ENCODE results near the gene CDC25B.
A peak's percentile ranks its signal among the peaks of the same experiment; 100 is the strongest.
"Not testable (repeated sequence)": the region's sequence is repeated elsewhere in the genome, so short reads cannot be mapped to it uniquely, and the experiment has no call there.

Gene CDC25B

DNA sequence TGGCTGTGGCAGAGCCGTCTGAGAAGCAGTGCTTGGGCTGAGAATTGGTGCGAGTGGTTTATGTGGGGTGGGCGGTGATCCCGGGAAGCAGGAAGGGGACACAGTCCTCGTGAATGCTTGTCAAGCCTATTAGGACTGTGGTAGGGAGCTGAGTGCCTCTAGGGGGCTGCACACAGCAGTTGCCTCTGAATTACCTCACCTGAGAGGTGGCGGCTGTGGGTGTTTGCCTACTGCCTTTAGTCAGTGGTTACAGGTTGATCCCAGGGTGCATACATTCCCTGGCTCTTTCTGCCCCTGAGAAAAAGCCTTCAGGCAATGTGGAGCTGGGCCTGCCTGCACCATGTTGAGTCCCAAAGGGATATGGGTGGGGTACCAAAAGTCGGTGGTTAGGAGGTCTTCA, 29.4 kb downstream of the CDC25B start:
- Mint-ChIP-seq H3K4me3 (no peak overlapping the region), H3K9me3 (no peaks in the 10 kb centered on the region), H3K27me3 (no peaks in the 10 kb centered on the region), H3K4me1 (peaks cover 13% of the 10 kb centered on the region), H3K36me3 (peaks cover 29% of the 10 kb centered on the region), H3K27ac (no peak overlapping the region)
- CTCF ChIA-PET: interaction anchor here (0.6 kb wide), 1 partner anchor 71 kb away, joined by 3 read pairs; no protein-coding TSS in a partner anchor
- DNase-seq: no peak

DNA sequence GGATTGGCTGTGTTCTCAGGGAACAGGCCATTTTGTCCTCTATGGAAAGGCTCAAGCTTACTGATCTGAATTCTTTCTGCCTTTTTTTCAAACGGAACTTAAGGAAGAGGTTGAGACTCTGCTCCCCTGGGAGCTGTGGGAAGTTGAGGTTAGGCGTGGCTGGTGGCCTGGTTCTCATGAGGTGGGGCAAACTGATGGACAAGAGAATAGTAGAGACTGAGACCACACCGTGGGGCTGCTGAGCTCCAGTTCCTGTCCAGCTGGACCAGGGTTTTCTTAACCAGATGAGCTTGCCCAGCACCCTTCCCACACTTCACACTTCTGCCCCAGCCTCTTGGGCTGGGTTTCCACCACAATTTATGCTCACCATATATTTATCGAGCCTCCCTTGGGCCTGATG, 30.3 kb downstream of the CDC25B start:
- Mint-ChIP-seq H3K4me3 (no peak overlapping the region), H3K4me1 (peaks cover 6% of the 10 kb centered on the region), H3K9me3 (no peaks in the 10 kb centered on the region), H3K36me3 (peaks cover 26% of the 10 kb centered on the region), H3K27ac (no peak overlapping the region), H3K27me3 (no peaks in the 10 kb centered on the region)
- DNase-seq: no peak
- CTCF ChIA-PET: interaction anchor here (1.1 kb wide), 1 partner anchor 29 kb away, joined by 3 read pairs; no protein-coding TSS in a partner anchor

DNA sequence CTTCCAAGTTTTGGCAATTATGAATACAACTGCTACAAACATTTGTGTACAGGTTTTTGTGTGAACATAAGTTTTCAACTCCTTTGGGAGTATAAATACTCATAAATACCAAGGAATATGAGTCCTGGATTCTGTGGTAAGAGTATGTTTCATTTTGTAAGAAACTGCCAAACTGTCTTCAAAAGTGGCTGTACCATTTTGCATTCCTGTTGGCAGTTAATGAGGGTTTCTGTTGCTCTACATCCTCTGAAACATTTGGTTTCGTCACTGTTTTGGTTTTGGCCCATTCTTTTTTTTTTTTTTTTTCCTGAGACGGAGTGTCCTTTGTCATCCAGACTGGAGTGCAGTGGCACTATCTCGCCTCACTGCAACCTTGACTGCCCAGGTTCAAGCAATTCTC, 32.7 kb downstream of the CDC25B start:
- DNase-seq: no peak
- H3K27me3 Mint-ChIP-seq: no peaks in the 10 kb centered on the region
- no peaks in the 10 kb centered on the region for H3K9me3 Mint-ChIP-seq
- no peak overlapping the region for H3K27ac Mint-ChIP-seq
- no peaks in the 10 kb centered on the region for H3K4me1 Mint-ChIP-seq
- no peak overlapping the region for H3K4me3 Mint-ChIP-seq
- CTCF ChIA-PET: interaction anchor here (0.7 kb wide), 1 partner anchor 228 kb away, joined by 3 read pairs; no protein-coding TSS in a partner anchor
- H3K36me3 Mint-ChIP-seq: peaks cover 18% of the 10 kb centered on the region

- CTCF ChIA-PET: interaction anchor here (1.3 kb wide), 1 partner anchor 9 kb away, joined by 4 read pairs; no protein-coding TSS in a partner anchor
- H3K4me1 Mint-ChIP-seq, H3K9me3 Mint-ChIP-seq, H3K4me3 Mint-ChIP-seq, H3K27ac Mint-ChIP-seq, DNase-seq, H3K27me3 Mint-ChIP-seq: not testable (repeated sequence)
- H3K36me3 Mint-ChIP-seq: peaks cover 16% of the 10 kb centered on the region
Observed at GRCh38 chr20:3829891-3830290, 33.8 kb downstream of the CDC25B start.

GRCh38 chr20:3836132-3836531, 40.0 kb downstream of the CDC25B start:
- CTCF ChIA-PET: interaction anchor here (2.0 kb wide), 1 partner anchor 16 kb away, joined by 9 read pairs; the partner anchor contains the start of gene AP5S1
- Mint-ChIP-seq H3K4me1 (peaks cover 21% of the 10 kb centered on the region), H3K27me3 (no peaks in the 10 kb centered on the region), H3K9me3 (no peaks in the 10 kb centered on the region), H3K27ac (no peak overlapping the region), H3K36me3 (no peaks in the 10 kb centered on the region), H3K4me3 (no peak overlapping the region)
- no peak for DNase-seq

DNA sequence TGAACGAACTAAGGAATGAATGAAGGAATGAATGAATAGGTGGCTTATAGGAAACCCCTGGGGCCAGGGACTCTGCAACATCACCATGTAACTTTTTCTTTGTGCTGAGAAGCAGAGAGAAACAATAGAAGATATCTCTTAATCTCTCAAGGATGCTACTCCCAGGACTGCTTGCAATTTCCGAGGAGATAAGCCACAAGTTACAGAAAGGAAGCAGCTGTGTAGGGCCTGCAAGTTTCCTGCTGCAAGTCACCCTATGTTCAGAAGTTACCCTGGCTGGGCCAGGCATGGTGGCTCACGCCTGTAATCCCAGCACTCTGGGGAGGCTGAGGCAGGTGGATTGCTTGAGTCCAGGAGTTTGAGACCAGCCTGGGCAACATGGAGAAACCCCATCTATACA, 43.2 kb downstream of the CDC25B start:
- H3K27me3 Mint-ChIP-seq: no peaks in the 10 kb centered on the region
- H3K36me3 Mint-ChIP-seq: no peaks in the 10 kb centered on the region
- no peaks in the 10 kb centered on the region for H3K9me3 Mint-ChIP-seq
- peaks cover 21% of the 10 kb centered on the region for H3K4me1 Mint-ChIP-seq
- no peak for DNase-seq
- peak overlapping the region; percentile 26 for H3K27ac Mint-ChIP-seq
- no peak overlapping the region for H3K4me3 Mint-ChIP-seq
- CTCF ChIA-PET: interaction anchor here (2.3 kb wide), 1 partner anchor 20 kb away, joined by 10 read pairs; the partner anchor contains the start of gene AP5S1

DNA sequence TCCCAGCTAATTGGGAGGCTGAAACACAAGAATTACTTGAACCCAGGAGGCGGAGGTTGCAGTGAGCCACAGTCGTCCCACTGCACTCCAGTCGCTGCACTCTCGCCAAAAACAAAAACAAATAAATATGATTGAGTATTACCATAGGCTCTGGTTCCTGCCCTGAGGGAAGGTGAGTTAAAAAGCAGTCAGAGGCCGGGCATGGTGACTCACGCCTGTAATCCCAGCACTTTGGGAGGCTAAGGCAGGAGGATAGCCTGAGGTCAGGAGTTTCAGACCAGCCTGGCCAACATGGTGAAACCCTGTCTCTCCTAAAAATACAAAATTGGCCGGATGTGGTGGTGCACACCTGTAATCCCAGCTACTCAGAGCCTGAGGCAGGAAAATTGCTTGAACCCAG, 44.1 kb downstream of the CDC25B start:
- H3K4me3 Mint-ChIP-seq, DNase-seq, H3K36me3 Mint-ChIP-seq, H3K9me3 Mint-ChIP-seq, H3K27ac Mint-ChIP-seq, H3K27me3 Mint-ChIP-seq: not testable (repeated sequence)
- H3K4me1 Mint-ChIP-seq: peaks cover 21% of the 10 kb centered on the region
- CTCF ChIA-PET: interaction anchor here (0.9 to 2.3 kb wide), 2 partner anchors 15 to 21 kb away, joined by 3 to 10 read pairs; partner anchors contain the start of gene AP5S1

DNA sequence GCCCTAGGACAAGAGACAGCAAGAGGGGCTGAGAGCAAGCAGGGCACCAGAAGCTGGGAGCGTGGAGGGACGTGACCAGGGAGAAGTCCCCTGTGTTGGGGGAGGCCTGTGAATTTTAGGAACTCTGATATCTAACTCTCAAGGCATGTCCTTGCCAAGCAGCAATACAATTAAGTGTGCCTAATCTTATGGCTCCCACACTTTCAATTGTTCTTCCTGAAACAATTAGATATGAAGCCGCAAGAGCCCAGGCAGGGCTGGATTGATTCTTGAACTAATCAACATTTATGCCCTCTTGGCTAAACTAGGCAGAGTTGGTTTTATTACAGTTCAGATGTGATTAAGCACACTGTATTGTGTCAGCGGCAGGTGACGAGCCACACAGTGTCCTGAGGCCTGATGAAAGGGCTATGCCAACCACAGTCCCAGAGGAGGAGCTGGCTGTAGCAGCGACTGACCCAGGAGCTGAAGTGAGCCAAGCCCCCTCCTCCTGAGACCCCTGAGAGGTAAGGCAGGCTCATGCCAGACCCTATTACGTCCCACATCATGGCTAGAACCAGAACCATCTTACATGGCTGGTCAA, 46.3 kb downstream of the CDC25B start:
- Mint-ChIP-seq H3K4me1 (peaks cover 32% of the 10 kb centered on the region), H3K9me3 (no peaks in the 10 kb centered on the region), H3K27ac (peak overlapping the region; percentile 14), H3K27me3 (no peaks in the 10 kb centered on the region), H3K4me3 (no peak overlapping the region), H3K36me3 (peaks cover 1% of the 10 kb centered on the region)
- CTCF ChIA-PET: interaction anchor here (1.1 to 2.2 kb wide), 2 partner anchors 21 to 24 kb away, joined by 3 to 5 read pairs; no protein-coding TSS in a partner anchor
- DNase-seq: no peak

DNA sequence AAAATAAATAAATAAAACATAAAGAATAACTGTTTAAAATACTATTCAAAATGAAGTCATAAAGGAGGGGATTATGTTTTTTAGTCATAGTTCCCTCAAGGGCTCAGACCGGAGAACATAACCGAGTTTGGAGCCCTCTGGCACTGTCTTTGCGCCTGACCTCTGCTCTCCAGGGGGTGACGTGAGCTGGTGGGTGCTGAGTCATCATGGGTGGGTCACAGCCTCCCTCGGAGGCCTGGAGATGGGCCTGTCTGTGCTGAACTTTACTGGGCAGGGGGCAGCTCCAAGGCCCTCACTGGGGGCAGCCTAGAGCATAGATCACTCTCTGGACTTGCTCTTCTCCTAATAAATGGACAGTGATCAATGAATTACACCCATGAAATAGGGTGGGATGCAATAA, 47.4 kb downstream of the CDC25B start:
- Mint-ChIP-seq H3K27ac (no peak overlapping the region), H3K4me1 (peaks cover 40% of the 10 kb centered on the region), H3K4me3 (no peak overlapping the region), H3K36me3 (peaks cover 4% of the 10 kb centered on the region), H3K9me3 (no peaks in the 10 kb centered on the region), H3K27me3 (no peaks in the 10 kb centered on the region)
- no peak for DNase-seq
- CTCF ChIA-PET: interaction anchor here (2.2 kb wide), 1 partner anchor 25 kb away, joined by 5 read pairs; no protein-coding TSS in a partner anchor

GRCh38 chr20:3843990-3844619, 48.0 kb downstream of the CDC25B start:
- not testable (repeated sequence) for DNase-seq, H3K27me3 Mint-ChIP-seq, H3K27ac Mint-ChIP-seq, H3K36me3 Mint-ChIP-seq, H3K9me3 Mint-ChIP-seq, H3K4me3 Mint-ChIP-seq
- H3K4me1 Mint-ChIP-seq: peaks cover 40% of the 10 kb centered on the region
- CTCF ChIA-PET: interaction anchor here (1.9 to 2.2 kb wide), 2 partner anchors 24 to 26 kb away, joined by 5 to 7 read pairs; partner anchors contain the start of gene AP5S1

DNA sequence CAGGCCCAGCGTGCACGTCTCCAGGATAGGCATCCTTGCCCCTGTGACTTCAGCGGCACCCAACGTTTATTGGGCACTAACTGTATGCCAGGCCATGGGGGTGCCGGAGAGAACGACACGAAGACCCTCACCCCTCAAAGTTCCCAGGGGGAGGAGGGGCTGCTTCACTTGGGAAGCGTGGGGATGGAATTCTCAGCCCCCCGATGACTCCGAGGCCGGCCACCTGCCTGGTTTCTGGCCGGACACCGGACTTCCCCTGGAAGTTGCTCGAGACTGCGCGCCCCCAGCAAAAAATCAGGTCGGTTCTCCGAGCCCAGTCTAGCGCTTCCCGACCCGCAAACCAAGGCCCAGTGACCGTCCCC, 50.2 kb downstream of the CDC25B start:
- Mint-ChIP-seq H3K27me3 (no peaks in the 10 kb centered on the region), H3K9me3 (no peaks in the 10 kb centered on the region), H3K36me3 (peaks cover 10% of the 10 kb centered on the region), H3K27ac (peak overlapping the region; percentile 88), H3K4me3 (peak overlapping the region; percentile 84), H3K4me1 (peaks cover 25% of the 10 kb centered on the region)
- CTCF ChIA-PET: interaction anchor here (1.1 kb wide), 1 partner anchor 8 kb away, joined by 4 read pairs; no protein-coding TSS in a partner anchor
- DNase-seq: no peak

GRCh38 chr20:3846740-3847428, 50.8 kb downstream of the CDC25B start, which contains the start of gene MAVS:
MAVS (plus strand) TSS chr20:3846834; CDS start chr20:3854625, 7,791 bp downstream.
- CTCF ChIA-PET: no interaction called here

GRCh38 chr20:3847429-3847940, 51.4 kb downstream of the CDC25B start:
- Mint-ChIP-seq H3K36me3 (peaks cover 11% of the 10 kb centered on the region), H3K27me3 (no peaks in the 10 kb centered on the region), H3K9me3 (no peaks in the 10 kb centered on the region), H3K27ac (peak overlapping the region; percentile 88), H3K4me1 (peaks cover 25% of the 10 kb centered on the region), H3K4me3 (peak overlapping the region; percentile 84)
- CTCF ChIA-PET: no interaction called here
- no peak for DNase-seq

More at GRCh38 chr20:3846740-3847428, 50.8 kb downstream of the CDC25B start, which contains the start of gene MAVS:
- Mint-ChIP-seq H3K27ac (peak within 1 kb of the TSS; percentile 88), H3K9me3 (no peaks in the 10 kb centered on the region), H3K4me1 (peaks cover 25% of the 10 kb centered on the region), H3K36me3 (peaks cover 10% of the 10 kb centered on the region), H3K4me3 (peak within 1 kb of the TSS; percentile 84), H3K27me3 (no peaks in the 10 kb centered on the region)
- peak; percentile 90 for DNase-seq

- H3K36me3 Mint-ChIP-seq: peaks cover 11% of the 10 kb centered on the region
- peak overlapping the region; percentile 84 for H3K4me3 Mint-ChIP-seq
- no peaks in the 10 kb centered on the region for H3K27me3 Mint-ChIP-seq
- CTCF ChIA-PET: no interaction called here
- H3K4me1 Mint-ChIP-seq: peaks cover 25% of the 10 kb centered on the region
- no peak overlapping the region for H3K27ac Mint-ChIP-seq
- no peak for DNase-seq
- H3K9me3 Mint-ChIP-seq: no peaks in the 10 kb centered on the region
Observed at GRCh38 chr20:3848565-3848964, 52.5 kb downstream of the CDC25B start.
